SJSA1 (cell line): ENCODE measurements around the gene GDI2. TPM values are rescaled to one million over a fixed set of nuclear protein-coding genes. Genes with fewer than 3 reads are reported as not detected.
"Not testable (repeated sequence)": the region's sequence is repeated elsewhere in the genome, so short reads cannot be mapped to it uniquely, and the experiment has no call there.

Experiments
- DNase-seq, 2 experiments: peaks; one replicate each; pipeline ENCODE4 v3.0.0-alpha.2; 2015 to 2020; ENCODE audit warnings: low spot score in 2 of 2, low read depth in 1 of 2
- H3K27ac ChIP-seq: fragments of 250-450 bp; sonication (Bioruptor Pico); 2 replicates; pipeline ENCODE4 v1.5.1; 2020; ENCODE audit warnings: mild to moderate bottlenecking, moderate library complexity
- H3K27me3 ChIP-seq: fragments of 250-450 bp; sonication (Bioruptor Pico); replicated peaks from 2 replicates; pipeline ENCODE4 v1.5.1; 2020; ENCODE audit warnings: mild to moderate bottlenecking, moderate library complexity
- H3K36me3 ChIP-seq: fragments of 250-450 bp; sonication (Bioruptor Pico); 2 replicates; pipeline ENCODE4 v1.5.1; 2020; ENCODE audit warnings: mild to moderate bottlenecking
- H3K4me1 ChIP-seq: fragments of 250-450 bp; sonication (Bioruptor Pico); replicated peaks from 2 replicates; pipeline ENCODE4 v1.6.1; 2021; ENCODE audit warnings: mild to moderate bottlenecking
- H3K4me3 ChIP-seq: fragments of 250-450 bp; sonication (Bioruptor Pico); 2 replicates; pipeline ENCODE4 v1.5.1; 2020; ENCODE audit warnings: mild to moderate bottlenecking
- H3K9me3 ChIP-seq: fragments of 250-450 bp; sonication (Bioruptor Pico); replicated peaks from 2 replicates; pipeline ENCODE4 v1.5.1; 2020; ENCODE audit warnings: mild to moderate bottlenecking
- total RNA-seq: library from RNA; depleted of rRNA; stranded (reverse); fragments of >200 nt; shearing (Covaris generic); gene quantifications from 2 replicates; pipeline ENCODE4 v1.2.3, GENCODE V29; 2014

GDI2 gene
- total RNA-seq, 1 experiment from 2014 or later: 444 TPM

DNA sequence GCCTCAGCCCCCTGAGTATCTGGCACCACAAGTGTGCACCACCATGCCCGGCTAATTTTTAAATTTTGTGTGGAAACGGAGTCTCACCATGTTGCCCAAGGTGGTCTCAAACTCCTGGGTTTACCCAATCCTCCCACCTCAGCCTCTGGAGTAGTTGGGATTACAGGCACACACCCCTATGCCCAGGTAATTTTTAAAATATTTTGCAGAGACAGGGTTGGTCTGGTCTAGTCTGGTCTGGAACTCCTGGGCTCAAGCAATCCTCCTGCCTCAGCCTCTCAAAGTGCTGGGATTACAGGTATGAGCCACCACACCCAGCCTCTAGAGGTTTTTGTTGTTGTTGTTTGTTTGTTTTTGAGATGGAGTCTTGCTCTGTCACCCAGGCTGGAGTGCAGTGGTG, 22.9 kb upstream of the GDI2 start:
- H3K9me3 ChIP-seq, H3K27ac ChIP-seq, H3K36me3 ChIP-seq, DNase-seq, H3K4me1 ChIP-seq, H3K4me3 ChIP-seq, H3K27me3 ChIP-seq: not testable (repeated sequence)

DNA sequence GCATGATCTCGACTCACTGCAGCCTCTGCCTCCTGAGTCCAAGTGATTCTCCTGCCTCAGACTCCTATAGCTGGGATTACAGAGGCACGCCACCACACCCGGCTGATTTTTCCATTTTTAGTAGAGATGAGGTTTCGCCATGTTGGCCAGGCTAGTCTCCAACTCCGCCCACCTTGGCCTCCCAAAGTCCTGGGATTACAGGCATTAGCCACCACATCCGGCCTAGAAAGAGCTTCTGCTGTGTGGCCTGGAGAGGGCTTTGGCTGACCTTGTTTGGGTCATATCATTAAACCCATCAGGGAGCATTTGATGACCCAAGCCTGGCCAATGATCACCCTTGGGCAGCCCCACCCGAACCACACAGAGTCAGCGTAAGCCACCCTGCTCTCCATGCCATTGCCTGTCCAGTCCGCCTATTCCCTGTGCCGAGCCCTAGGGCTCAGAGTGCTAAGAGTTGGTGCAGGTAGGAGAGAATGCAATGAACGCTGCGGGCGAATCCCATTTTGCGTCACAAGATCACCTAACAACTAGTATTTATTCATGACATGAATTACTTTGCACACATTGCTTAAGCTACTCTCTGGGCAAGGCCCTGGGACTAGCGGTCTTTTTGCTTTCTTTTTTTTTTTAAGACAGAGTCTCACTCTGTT, 22.3 kb upstream of the GDI2 start:
- no peak for DNase-seq
- Histone ChIP-seq H3K4me3 (no peak overlapping the region), H3K4me1 (no peaks in the 10 kb centered on the region), H3K27me3 (no peaks in the 10 kb centered on the region), H3K27ac (no peak overlapping the region), H3K9me3 (no peaks in the 10 kb centered on the region), H3K36me3 (no peaks in the 10 kb centered on the region)

DNA sequence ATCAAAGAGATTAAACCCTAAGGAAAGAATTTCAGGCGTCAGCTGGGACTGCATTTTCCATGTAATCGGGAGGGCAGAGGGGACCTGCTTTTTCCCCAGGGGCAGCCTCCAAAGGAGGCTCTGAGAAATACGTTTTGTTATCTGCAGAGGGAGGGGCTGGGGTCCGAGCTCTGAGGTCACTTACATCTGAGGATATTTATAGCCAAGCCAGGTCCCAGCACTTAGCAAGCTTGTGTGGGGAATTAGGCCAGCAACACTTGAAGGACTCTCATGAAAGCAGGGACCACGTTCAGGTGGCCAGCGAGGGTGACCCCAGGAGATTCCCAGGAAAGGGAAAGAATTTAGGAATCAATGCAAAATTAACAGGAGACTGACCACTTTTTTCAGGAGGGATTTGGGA, 20.6 kb upstream of the GDI2 start:
- DNase-seq: no peak
- H3K36me3 ChIP-seq: no peaks in the 10 kb centered on the region
- no peak overlapping the region for H3K27ac ChIP-seq
- H3K27me3 ChIP-seq: no peaks in the 10 kb centered on the region
- H3K4me1 ChIP-seq: no peaks in the 10 kb centered on the region
- H3K9me3 ChIP-seq: no peaks in the 10 kb centered on the region
- H3K4me3 ChIP-seq: no peak overlapping the region

DNA sequence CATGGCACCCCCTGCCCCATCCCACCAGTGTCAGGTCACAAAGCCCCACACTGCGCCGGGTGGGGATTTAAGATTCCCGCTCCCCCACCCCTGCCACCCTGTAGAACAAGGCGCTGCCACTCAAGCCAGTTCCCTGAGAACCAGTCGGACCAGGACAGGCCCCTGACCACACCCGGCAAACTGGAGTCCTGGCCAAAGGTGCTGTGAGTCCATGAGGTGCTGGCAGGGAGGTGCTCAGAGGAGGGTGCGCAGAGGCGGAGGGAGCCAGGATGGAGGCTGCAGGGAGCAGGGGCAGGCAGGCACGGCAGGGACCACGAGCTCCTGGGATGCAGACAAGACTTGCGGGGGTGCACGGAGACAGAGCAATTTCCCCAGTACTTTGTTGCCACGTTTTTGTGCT, 19.7 kb upstream of the GDI2 start:
- no peak overlapping the region for H3K4me3 ChIP-seq
- H3K27me3 ChIP-seq: no peaks in the 10 kb centered on the region
- H3K9me3 ChIP-seq: no peaks in the 10 kb centered on the region
- H3K36me3 ChIP-seq: no peaks in the 10 kb centered on the region
- no peaks in the 10 kb centered on the region for H3K4me1 ChIP-seq
- H3K27ac ChIP-seq: no peak overlapping the region
- DNase-seq: no peak

DNA sequence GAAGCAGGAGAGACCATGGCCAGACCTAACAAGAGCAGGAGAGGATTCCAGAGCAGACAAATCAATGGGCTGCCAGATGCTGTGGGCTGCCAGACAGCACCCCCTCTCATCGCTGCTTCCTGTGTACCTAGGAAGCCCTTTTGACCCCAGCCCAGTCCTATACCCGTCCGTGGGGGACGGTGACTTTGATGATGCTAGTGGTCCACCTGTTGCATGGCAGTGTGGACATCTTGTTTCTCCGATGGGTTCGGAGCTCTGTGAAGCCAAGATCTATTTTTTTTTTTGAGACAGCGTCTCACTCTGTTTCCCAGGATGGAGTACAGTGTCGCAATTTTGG, 18.2 kb upstream of the GDI2 start:
- Histone ChIP-seq H3K27me3 (no peaks in the 10 kb centered on the region), H3K27ac (no peak overlapping the region)

DNA sequence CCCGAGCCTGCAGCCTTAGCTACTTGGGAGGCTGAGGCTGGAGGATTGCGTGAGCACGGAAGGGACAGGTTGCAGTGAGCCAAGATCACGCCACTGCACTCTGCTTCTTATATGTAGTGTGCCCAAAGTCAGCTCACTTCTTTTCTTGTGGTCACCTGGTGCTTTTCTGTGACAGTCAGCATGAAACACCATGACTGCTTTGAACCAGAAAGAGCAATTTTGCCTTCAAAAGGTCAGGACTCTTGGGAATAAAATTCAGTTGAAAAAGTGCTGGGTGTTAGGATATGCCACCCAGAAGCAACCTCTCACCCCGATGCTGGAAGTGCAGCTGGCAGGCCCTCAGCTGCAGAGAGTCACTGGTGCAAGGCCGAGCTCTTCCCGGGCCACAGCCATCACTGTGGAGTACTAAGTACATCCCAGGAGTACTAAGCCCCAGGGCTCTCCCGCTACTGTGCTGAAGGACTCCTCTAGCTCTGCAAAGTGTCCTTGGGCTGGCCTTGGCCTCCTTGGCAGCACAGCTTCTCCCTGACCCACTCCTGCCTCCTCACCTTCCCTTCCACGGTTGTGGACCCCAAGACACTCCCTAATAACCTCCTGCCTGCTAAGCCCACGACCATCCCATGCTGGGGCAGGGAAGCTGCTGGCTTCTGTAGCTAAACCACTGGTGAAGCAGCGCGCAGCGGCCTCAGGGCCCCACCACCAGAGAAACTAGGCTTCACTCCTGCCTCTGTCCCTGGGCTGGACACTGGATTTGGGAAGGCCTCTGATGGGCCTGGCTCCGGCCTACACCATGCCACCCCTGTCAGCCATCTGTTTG, 17.6 kb upstream of the GDI2 start:
- no peak overlapping the region for H3K4me3 ChIP-seq
- no peak for DNase-seq
- H3K27me3 ChIP-seq: no peaks in the 10 kb centered on the region

More for the DNA sequence above, 18.2 kb upstream of the GDI2 start:
- Histone ChIP-seq H3K9me3 (no peaks in the 10 kb centered on the region), H3K4me3 (no peak overlapping the region), H3K4me1 (no peaks in the 10 kb centered on the region), H3K36me3 (no peaks in the 10 kb centered on the region)
- DNase-seq: no peak

DNA sequence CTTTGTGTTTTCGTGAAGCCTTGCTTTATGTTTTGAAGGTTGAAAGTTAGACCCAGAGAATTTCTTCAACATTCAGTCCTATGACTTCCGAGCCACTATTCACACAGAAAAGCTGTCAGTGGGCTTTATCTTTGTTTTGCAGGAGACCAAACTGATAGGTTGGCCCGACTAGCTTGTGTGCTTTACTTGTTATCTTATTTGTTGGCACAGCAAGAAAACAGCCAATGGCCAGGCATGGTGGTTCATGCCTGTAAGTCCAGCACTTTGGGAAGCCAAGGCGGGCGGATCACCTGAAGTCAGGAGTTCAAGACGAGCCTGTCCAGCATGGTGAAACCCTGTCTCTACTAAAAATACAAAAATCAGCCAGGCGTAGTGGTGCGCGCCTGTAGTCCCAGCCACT, 16.0 kb upstream of the GDI2 start:
- H3K4me3 ChIP-seq: no peak overlapping the region
- H3K27me3 ChIP-seq: no peaks in the 10 kb centered on the region
- H3K4me1 ChIP-seq: no peaks in the 10 kb centered on the region
- H3K9me3 ChIP-seq: no peaks in the 10 kb centered on the region
- no peak for DNase-seq
- no peak overlapping the region for H3K27ac ChIP-seq
- no peaks in the 10 kb centered on the region for H3K36me3 ChIP-seq

More for the DNA sequence above, 17.6 kb upstream of the GDI2 start:
- H3K9me3 ChIP-seq: no peaks in the 10 kb centered on the region
- no peak overlapping the region for H3K27ac ChIP-seq
- no peaks in the 10 kb centered on the region for H3K36me3 ChIP-seq
- H3K4me1 ChIP-seq: no peaks in the 10 kb centered on the region

DNA sequence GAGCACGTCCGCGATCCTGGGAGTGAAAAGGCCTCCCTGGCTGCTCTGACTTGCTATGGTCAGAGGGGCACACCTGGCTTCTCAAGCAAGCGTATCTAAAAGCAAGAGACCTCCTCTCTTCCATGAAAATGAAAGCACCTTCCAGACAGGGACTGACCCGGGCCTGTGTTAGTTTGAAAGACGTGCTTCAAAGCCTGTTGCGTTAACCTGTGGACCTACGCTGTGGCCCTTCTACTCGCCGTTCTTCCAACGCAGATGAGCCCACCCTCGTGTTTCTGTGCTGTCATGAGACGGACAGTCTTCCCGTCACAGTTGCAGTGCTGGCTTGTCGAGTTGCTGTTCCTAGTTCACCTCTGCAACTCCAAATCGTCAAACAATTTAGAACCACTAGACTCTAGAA, 15.5 kb upstream of the GDI2 start:
- H3K36me3 ChIP-seq: no peaks in the 10 kb centered on the region
- H3K27me3 ChIP-seq: no peaks in the 10 kb centered on the region
- H3K27ac ChIP-seq: no peak overlapping the region
- no peak overlapping the region for H3K4me3 ChIP-seq
- H3K9me3 ChIP-seq: no peaks in the 10 kb centered on the region
- H3K4me1 ChIP-seq: no peaks in the 10 kb centered on the region
- DNase-seq: no peak

DNA sequence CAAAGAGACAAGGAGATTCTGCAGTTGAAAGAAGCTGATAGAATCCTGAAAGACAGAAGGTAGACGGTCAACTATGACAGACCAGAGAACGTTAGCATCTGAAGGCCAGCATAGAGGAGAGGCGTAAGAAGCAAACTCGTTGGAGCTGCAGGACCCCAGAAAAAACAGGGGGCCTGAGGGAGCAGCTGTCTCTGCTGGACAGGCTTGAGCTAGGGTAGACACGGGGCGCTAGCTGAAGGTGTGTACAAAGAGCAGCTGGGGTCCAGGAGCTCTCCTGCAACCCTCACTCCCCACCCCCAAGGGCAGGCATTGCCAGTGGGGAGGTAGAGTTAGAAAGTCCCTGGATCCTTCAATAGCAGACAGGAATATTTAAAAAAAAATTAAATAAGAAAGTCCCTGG, 14.6 kb upstream of the GDI2 start:
- Histone ChIP-seq H3K36me3 (no peaks in the 10 kb centered on the region), H3K27me3 (no peaks in the 10 kb centered on the region), H3K4me1 (no peaks in the 10 kb centered on the region), H3K9me3 (no peaks in the 10 kb centered on the region), H3K4me3 (no peak overlapping the region), H3K27ac (no peak overlapping the region)
- DNase-seq: no peak

DNA sequence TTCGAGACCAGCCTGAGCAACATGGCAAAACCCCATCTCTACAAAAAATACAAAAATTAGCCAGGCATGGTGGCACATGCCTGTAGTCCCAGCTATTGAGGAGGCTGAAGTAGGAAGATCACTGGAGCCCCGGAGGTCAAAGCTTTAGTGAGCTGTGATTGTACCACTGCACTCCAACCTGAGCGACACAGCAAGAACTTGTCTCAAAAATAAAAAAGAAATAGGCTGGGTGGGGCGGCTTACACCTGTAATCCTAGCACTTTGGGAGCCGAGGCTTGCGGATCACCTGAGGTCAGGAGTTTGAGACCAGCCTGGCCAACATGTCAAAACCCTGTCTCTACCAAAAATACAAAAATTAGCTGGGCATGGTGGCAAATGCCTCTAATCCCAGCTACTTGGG, 13.3 kb upstream of the GDI2 start:
- H3K27me3 ChIP-seq, H3K27ac ChIP-seq, H3K9me3 ChIP-seq, H3K36me3 ChIP-seq, H3K4me1 ChIP-seq, DNase-seq, H3K4me3 ChIP-seq: not testable (repeated sequence)

DNA sequence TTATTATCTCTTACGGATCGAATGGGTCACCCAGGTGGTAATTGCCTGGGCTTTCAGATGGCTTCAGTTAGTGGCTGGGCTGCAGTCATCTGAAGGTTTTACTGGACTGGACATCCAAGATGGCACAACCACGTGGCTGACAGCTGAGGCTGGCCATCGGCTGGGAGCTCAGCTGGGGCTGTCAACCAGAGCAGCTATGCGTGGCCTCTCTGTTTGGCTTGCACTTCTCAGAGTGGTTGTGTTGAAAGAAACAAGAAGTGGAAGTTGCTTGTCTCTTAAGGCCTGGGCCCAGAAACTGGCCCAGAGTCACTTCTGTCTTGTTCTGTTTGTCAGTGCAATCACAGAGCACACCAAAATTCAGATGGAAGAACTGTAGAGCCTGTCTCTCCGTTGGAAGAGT, 5.7 kb upstream of the GDI2 start:
- H3K36me3 ChIP-seq: peaks cover 5% of the 10 kb centered on the region; the same call in 1 of the 2 replicates
- no peak for DNase-seq
- H3K4me3 ChIP-seq: no peak overlapping the region

DNA sequence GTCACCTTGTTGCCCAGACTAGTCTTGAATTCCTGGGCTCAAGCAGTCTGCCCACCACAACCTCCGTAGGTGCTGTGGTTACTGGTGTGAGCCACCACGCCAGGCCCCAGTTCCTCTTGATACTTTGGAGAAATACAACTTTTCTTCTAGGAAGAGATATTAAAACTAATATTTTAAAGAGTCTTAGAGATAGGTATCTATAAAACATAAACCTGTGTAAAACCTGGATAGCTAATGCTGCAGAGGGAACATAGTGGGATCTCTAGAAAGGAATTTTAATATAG, 4.8 kb upstream of the GDI2 start:
- peaks cover 8% of the 10 kb centered on the region for H3K4me1 ChIP-seq
- H3K27ac ChIP-seq: no peak overlapping the region
- peaks cover 11% of the 10 kb centered on the region for H3K36me3 ChIP-seq
- DNase-seq: no peak
- no peak overlapping the region for H3K4me3 ChIP-seq
- no peaks in the 10 kb centered on the region for H3K9me3 ChIP-seq
- H3K27me3 ChIP-seq: no peaks in the 10 kb centered on the region

More for the DNA sequence above, 5.7 kb upstream of the GDI2 start:
- H3K27me3 ChIP-seq: no peaks in the 10 kb centered on the region
- H3K4me1 ChIP-seq: peaks cover 8% of the 10 kb centered on the region
- H3K9me3 ChIP-seq: no peaks in the 10 kb centered on the region
- H3K27ac ChIP-seq: no peak overlapping the region

DNA sequence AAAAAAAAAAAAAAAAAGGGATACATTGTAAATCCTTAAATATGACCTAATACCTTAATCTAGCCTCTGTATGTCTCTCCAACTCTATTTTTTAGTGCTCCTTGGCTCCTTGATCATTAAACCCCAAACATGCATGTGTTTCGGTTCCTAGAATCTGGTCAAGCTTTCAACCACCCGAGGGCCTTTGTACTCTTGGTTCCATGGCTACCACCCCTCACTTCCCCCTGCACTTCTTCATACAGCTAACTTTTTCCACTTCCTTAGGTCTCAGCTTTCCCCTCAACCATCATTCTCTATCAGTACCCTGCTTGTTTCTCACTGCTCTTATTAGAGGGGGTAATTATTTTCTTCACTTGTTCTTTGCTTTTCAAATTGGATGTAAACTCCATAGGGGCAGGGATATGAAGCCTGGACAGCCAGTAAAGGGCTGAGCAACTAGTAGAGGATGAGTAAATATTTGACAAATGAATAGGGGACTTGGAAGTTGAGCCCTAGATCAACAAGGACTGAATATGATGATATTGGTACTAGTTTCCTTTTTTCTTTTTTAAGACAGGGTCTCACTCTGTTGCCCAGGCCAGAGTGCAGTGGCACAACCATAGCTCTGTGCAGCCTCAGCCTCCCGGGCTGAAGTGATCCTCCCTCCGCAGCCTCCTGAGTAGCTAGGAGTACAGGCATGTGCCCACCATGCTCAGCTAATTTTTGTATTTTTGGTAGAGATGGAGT, 4.3 kb upstream of the GDI2 start:
- Histone ChIP-seq H3K27me3 (no peaks in the 10 kb centered on the region), H3K27ac (no peak overlapping the region), H3K9me3 (0 out of 2 replicates have a peak, but pooled peaks cover 3% of the 10 kb centered on the region), H3K4me3 (no peak overlapping the region), H3K4me1 (peaks cover 8% of the 10 kb centered on the region), H3K36me3 (peaks cover 16% of the 10 kb centered on the region)
- no peak for DNase-seq

DNA sequence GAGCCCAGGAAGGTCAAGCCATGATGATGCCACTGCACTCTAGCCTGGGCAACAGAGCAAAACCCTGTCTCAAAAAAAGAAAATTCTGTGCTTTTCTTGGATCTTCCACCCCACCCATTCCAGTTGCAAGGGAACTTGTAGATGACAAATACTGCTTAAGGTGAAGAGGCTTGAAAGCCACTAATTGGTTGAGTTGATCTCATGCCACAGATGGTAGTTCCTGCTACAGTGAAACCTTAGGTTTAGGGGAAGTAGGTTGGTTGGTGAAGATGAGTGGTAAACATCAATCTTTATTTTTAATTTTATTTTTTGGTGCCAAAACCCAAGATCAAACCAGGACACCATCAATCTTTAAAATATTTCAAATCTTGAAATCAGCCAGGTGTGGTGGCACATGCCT, 2.9 kb upstream of the GDI2 start:
- H3K4me3 ChIP-seq: no peak overlapping the region
- H3K36me3 ChIP-seq: peaks cover 19% of the 10 kb centered on the region
- 0 out of 2 replicates have a peak, but pooled peaks cover 5% of the 10 kb centered on the region for H3K9me3 ChIP-seq
- DNase-seq: no peak
- H3K4me1 ChIP-seq: peaks cover 10% of the 10 kb centered on the region
- no peaks in the 10 kb centered on the region for H3K27me3 ChIP-seq
- no peak overlapping the region for H3K27ac ChIP-seq
